BLaER1 (cell line): ENCODE data around the gene EML1.
"Not testable (repeated sequence)": the region's sequence is repeated elsewhere in the genome, so short reads cannot be mapped to it uniquely, and the experiment has no call there.

Source experiments
- H3K27ac ChIP-seq: shearing (Covaris generic); formaldehyde crosslinking; 2 replicates; pipeline ENCODE4 v1.8.1; 2022
- H3K27me3 ChIP-seq: shearing (Covaris generic); formaldehyde crosslinking; 2 replicates; pipeline ENCODE4 v1.8.1; 2022
- H3K36me3 ChIP-seq: shearing (Covaris generic); formaldehyde crosslinking; 2 replicates; pipeline ENCODE4 v1.8.1; 2022
- H3K4me1 ChIP-seq: shearing (Covaris generic); formaldehyde crosslinking; 2 replicates; pipeline ENCODE4 v1.8.1; 2022
- H3K4me2 ChIP-seq: shearing (Covaris generic); formaldehyde crosslinking; 2 replicates; pipeline ENCODE4 v1.8.1; 2022
- H3K4me3 ChIP-seq: shearing (Covaris generic); formaldehyde crosslinking; 2 replicates; pipeline ENCODE4 v1.8.1; 2022
- H3K9ac ChIP-seq: shearing (Covaris generic); formaldehyde crosslinking; 2 replicates; pipeline ENCODE4 v1.8.1; 2022
- H3K9me3 ChIP-seq: shearing (Covaris generic); formaldehyde crosslinking; 2 replicates; pipeline ENCODE4 v1.8.1; 2022
- H4K20me1 ChIP-seq: shearing (Covaris generic); formaldehyde crosslinking; 2 replicates; pipeline ENCODE4 v1.8.1; 2022
- Cebpa-rat ChIP-seq: shearing (Covaris generic); IDR thresholded peaks from 2 replicates; pipeline ENCODE4 v1.8.1; 2022

Gene EML1

DNA sequence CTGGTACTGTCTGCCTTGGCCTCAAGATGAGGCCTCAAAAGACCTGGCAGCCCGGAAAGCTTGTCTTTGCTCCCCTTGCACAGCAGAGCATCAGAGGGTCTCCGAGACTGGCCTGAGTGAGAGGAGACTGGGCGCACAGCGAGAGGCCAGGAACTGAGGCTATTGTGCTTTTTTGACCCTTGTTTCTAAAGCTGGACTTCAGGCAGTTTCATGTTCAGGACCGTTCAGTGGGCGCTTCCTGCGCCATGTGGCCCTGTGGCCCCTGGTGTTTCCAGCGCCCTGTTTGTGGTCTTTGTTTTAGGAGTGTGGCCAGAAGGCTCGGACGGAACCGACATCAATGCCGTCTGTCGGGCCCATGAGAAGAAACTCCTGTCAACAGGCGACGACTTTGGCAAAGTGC is 145.7 kb downstream of the EML1 start:
- H3K4me2 ChIP-seq: peak overlapping the region; percentile 73
- H3K4me3 ChIP-seq: no peak overlapping the region
- no peak overlapping the region for H3K27ac ChIP-seq
- H3K9me3 ChIP-seq: no peaks in the 10 kb centered on the region
- H3K9ac ChIP-seq: no peak overlapping the region
- H4K20me1 ChIP-seq: peaks cover 48% of the 10 kb centered on the region
- H3K36me3 ChIP-seq: no peaks in the 10 kb centered on the region
- no peak for TF ChIP-seq Cebpa-rat
- peaks cover 45% of the 10 kb centered on the region for H3K4me1 ChIP-seq
- peaks cover 85% of the 10 kb centered on the region for H3K27me3 ChIP-seq

DNA sequence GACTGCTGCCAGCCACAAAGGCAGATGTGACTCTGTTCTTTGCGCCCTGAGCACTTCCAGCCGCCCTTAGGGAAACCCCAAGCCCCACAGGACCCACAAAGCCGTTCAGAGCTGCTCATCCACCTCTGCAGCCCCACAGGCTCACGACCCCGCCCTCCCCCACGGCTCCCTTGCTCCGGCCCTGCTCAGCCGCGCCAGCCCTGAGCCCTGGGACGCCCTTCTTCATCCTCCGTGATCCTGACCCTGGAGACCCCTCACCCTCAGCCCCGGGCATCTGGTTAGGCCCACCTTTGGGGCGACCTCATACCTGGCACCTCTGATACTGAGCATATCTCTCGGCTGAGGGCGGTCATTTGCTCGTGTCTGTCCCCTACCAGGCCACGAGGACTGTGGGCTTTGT is 146.2 kb downstream of the EML1 start:
- Histone ChIP-seq H3K27ac (no peak overlapping the region), H3K27me3 (peaks cover 81% of the 10 kb centered on the region), H3K4me3 (no peak overlapping the region), H3K36me3 (no peaks in the 10 kb centered on the region), H3K4me1 (peaks cover 45% of the 10 kb centered on the region), H3K4me2 (peak overlapping the region; percentile 73), H4K20me1 (peaks cover 51% of the 10 kb centered on the region), H3K9ac (no peak overlapping the region), H3K9me3 (no peaks in the 10 kb centered on the region)
- TF ChIP-seq Cebpa-rat: no peak

DNA sequence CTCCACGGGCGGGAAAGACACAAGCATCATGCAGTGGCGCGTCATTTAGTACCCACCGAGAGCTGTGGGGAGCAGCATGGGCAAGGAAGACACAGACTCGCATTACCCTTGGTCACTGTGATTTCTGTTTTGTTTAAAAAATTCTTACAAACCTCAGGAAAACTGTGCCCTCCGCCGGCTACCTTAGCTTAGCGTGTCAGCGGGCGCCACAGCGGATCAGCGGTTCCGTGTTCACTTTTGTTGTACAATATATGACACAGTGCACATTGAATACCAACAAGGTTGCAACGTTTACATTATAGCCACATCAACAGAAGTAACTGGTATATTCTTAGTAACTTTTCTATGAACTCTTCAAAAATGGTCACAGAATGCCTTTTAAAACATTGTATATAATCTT is 146.9 kb downstream of the EML1 start:
- TF ChIP-seq Cebpa-rat: no peak
- H3K27me3 ChIP-seq: peaks cover 75% of the 10 kb centered on the region
- H3K4me2 ChIP-seq: no peak overlapping the region
- no peaks in the 10 kb centered on the region for H3K9me3 ChIP-seq
- H3K36me3 ChIP-seq: no peaks in the 10 kb centered on the region
- H3K9ac ChIP-seq: no peak overlapping the region
- peaks cover 45% of the 10 kb centered on the region for H3K4me1 ChIP-seq
- no peak overlapping the region for H3K4me3 ChIP-seq
- H4K20me1 ChIP-seq: peaks cover 47% of the 10 kb centered on the region
- H3K27ac ChIP-seq: no peak overlapping the region

DNA sequence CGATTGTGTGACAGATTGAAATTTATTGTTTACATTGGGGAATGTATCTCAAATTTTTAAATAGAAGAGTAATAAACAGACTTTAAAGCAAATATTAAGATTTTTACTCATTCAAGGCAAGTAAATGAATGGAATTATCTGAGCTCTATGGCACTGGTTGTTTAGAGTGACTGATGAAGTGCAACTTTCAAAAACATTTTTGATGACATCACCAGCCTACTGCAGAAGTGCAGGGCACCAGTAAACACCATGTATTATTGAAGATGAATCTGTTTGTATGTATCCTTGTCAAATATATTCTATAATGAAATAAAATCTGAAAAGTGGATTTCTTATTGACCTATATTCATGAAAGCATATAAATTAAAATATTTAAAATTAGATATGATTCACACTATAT is 148.0 kb downstream of the EML1 start:
- TF ChIP-seq Cebpa-rat: no peak
- Histone ChIP-seq H3K27me3 (peaks cover 72% of the 10 kb centered on the region), H3K9me3 (no peaks in the 10 kb centered on the region), H3K4me3 (no peak overlapping the region), H3K27ac (no peak overlapping the region), H4K20me1 (peaks cover 45% of the 10 kb centered on the region), H3K4me2 (no peak overlapping the region), H3K9ac (no peak overlapping the region), H3K36me3 (no peaks in the 10 kb centered on the region), H3K4me1 (peaks cover 51% of the 10 kb centered on the region)

DNA sequence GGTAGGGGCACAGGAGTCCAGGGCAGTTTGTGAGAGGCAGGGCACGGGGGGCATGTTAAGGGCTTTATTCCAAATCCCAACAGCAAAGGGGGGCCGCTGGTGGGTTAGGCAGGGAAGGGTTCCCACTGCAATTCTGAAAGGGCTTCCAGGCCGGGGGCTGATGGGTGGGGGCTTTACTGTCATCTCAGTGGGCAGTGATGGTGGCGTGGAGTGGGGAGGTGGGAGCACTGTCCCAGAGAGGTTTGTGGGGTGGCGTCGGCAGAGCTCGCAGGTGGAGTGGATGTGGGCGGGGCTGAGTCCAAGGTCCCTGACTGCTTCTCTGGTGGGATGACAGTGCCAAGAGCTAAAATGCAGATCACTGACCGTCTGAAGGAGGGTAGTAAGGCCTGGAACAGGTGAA is 150.4 kb downstream of the EML1 start:
- Histone ChIP-seq H3K4me3 (no peak overlapping the region), H3K9ac (no peak overlapping the region), H3K4me1 (peaks cover 39% of the 10 kb centered on the region), H3K27ac (no peak overlapping the region), H4K20me1 (peaks cover 29% of the 10 kb centered on the region), H3K4me2 (no peak overlapping the region), H3K36me3 (no peaks in the 10 kb centered on the region), H3K9me3 (no peaks in the 10 kb centered on the region), H3K27me3 (peaks cover 54% of the 10 kb centered on the region)
- no peak for TF ChIP-seq Cebpa-rat

DNA sequence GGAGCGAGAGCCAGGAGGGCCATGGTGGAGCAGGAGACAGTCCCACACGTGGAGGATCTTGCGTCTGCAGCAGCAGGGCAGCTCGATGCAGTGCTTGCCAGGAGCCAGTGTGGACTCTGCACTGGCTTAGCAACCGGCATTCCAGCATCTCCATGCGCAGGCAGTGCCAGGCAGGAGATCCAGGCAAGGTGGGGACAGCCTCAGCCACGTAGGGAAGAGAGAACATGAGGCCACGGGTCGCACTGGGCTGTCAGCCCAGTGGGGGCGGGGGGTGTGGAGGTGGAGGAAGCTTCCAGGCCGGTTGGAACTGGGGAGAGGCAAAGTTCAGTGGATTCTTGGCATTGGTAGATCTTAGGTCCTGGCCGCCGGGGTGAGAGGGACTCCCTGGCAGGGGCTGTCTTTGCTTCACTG is 151.0 kb downstream of the EML1 start:
- Histone ChIP-seq H4K20me1 (peaks cover 22% of the 10 kb centered on the region), H3K4me3 (no peak overlapping the region), H3K9ac (no peak overlapping the region), H3K27me3 (peaks cover 47% of the 10 kb centered on the region), H3K9me3 (no peaks in the 10 kb centered on the region), H3K4me1 (peaks cover 37% of the 10 kb centered on the region), H3K27ac (no peak overlapping the region), H3K36me3 (no peaks in the 10 kb centered on the region), H3K4me2 (no peak overlapping the region)
- TF ChIP-seq Cebpa-rat: no peak

DNA sequence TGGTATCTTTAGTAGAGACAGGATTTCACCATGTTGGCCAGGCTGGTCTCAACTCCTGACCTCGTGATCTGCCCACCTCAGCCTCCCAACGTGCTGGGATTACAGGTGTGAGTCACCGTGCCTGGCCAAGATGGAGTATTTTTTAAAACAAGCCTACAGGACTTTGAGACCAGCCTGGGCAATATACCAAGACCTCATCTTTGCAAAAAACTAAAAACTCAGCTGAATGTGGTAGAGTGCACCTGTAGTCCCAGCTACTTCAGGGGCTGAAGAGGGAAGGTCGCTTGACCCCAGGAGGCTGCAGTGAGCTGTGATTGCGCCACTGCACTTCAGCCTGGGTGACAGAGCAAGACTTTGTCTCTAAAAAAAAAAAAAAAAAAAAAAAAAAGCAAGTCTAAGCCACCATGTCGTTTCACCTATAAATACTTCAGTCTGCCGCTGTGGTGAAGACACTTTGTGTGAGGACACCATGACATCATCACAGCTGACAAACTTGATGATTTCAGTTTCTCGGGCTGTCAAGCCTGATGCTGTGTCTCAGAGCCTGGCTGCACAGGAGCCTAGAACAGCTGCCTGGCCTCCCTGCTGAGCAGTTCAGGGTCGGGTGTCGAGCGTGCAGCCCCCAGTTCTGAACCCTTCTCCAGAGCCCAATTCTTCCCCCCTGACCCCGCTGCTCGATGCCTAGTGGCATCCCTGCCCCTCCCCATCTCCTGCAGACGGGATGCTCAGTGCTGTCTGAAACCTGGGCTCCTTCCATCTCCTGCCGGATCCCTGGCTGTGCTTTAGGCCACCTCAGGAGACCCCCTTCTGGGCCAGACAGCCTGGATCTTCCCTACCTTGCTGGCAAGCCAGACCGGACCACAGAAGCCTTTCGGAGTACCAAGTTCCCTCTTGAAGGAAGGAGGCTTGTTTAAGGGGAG is 152.8 kb downstream of the EML1 start:
- TF ChIP-seq Cebpa-rat: no peak
- peak overlapping the region; percentile 93 for H3K4me2 ChIP-seq
- H3K9ac ChIP-seq: 0 out of 2 replicates have a peak overlapping the region, but pooled peaks have one; percentile 31
- peaks cover 30% of the 10 kb centered on the region; the same call in 1 of the 2 replicates for H3K27me3 ChIP-seq
- no peaks in the 10 kb centered on the region for H3K9me3 ChIP-seq
- H3K36me3 ChIP-seq: no peaks in the 10 kb centered on the region
- no peak overlapping the region for H3K27ac ChIP-seq
- peak overlapping the region; percentile 58 for H3K4me3 ChIP-seq
- 0 out of 2 replicates have a peak, but pooled peaks cover 13% of the 10 kb centered on the region for H4K20me1 ChIP-seq
- peaks cover 24% of the 10 kb centered on the region for H3K4me1 ChIP-seq

DNA sequence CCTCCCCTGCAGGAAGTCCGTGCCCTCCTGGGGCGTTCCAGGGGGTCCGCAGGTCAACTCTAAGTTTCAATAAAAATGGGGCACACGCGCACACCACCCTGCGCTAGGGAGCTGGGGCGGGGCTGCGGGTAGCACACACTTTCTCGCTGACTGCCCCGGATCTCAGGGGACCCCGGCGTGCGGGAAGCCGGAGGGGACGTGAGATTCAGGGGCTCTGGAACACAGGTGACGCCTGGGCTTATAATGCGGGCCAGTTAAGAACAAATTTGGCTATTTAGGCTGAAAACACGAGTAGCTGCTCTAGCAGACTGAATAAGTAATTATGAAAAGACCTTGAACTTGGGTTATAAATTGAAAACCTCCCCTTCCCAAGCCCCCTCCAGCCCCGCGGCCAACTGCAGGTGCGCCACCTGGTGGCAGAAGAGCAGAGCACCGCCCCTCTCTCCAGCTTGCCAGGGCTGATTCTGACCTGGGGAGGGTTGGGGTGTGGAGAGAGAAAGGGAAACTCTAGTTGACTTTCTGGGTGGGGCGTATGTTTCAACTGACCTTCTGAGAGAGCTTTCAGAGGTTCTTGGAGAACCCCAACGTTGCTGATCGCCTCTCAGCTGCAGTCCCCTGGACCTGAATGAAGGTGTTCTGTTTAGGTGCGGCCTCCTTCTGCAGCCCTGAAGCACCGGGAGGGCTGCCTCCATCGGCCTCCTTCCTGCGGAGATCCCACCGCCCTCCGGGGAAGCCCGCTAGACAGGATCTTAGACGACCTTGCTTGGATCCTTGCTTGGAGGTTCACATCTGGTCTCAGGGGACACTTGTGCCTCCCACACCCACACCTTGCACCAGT is 153.7 kb downstream of the EML1 start:
- H3K4me2 ChIP-seq: peak overlapping the region; percentile 93

DNA sequence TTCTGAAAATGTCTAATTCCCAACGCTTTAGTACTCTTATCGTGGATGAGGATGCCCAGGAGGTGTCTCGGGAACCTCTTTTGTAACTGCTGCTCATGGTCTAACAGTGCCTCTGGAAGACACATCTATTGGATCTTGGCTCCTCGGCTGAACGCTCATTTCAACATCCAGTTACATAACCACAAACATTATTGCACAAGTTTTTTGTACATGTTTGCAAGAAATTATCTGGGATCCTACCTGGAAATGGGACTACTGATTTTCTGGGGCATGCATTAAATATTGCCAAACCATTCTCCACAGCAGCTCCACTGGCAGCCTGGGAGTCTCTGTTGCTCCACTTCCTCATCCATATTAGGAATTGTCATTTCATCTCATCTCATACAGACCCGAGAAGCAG is 154.5 kb downstream of the EML1 start:
- Histone ChIP-seq H3K4me2 (no peak overlapping the region), H3K27ac (no peak overlapping the region), H3K27me3 (peaks cover 22% of the 10 kb centered on the region; the same call in 1 of the 2 replicates), H3K4me1 (peaks cover 31% of the 10 kb centered on the region), H3K36me3 (no peaks in the 10 kb centered on the region), H3K9ac (no peak overlapping the region), H3K4me3 (no peak overlapping the region), H3K9me3 (no peaks in the 10 kb centered on the region), H4K20me1 (0 out of 2 replicates have a peak, but pooled peaks cover 13% of the 10 kb centered on the region)
- TF ChIP-seq Cebpa-rat: no peak

More for the DNA sequence above, 153.7 kb downstream of the EML1 start:
- peaks cover 30% of the 10 kb centered on the region; the same call in 1 of the 2 replicates for H3K27me3 ChIP-seq
- no peaks in the 10 kb centered on the region for H3K36me3 ChIP-seq
- no peak overlapping the region for H3K27ac ChIP-seq
- H3K4me1 ChIP-seq: peaks cover 31% of the 10 kb centered on the region
- H3K9ac ChIP-seq: 0 out of 2 replicates have a peak overlapping the region, but pooled peaks have one; percentile 31
- 0 out of 2 replicates have a peak, but pooled peaks cover 13% of the 10 kb centered on the region for H4K20me1 ChIP-seq
- H3K4me3 ChIP-seq: peak overlapping the region; percentile 58
- H3K9me3 ChIP-seq: no peaks in the 10 kb centered on the region
- no peak for TF ChIP-seq Cebpa-rat

DNA sequence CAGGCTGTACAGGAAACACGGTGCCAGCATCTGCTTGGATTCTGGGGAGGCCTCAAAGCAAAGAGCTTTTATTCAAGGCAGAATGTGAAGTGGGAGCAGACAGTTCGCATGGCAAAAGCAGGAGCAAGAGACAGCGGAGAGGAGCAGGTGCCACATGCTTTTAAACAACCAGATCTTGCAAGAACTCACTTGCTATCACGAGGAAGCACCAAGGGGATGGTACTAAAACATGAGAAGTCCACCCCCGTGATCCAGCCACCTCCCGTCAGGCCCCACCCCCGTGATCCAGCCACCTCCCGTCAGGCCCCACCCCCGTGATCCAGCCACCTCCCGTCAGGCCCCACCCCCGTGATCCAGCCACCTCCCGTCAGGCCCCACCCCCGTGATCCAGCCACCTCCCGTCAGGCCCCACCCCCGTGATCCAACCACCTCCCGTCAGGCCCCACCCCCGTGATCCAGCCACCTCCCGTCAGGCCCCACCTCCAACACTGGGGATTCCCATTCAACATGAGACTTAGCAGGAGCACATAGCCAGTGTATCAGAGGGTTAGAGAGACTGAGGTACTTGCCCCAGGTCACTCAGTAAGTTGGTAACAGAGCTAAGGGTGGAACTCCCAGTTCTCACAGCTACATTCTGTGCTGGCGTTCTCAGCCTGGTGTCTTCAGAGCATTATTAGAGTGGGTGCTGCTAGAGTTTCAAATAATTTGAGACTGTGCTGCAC is 156.0 kb downstream of the EML1 start:
- H3K4me3 ChIP-seq, H3K27ac ChIP-seq, H3K9ac ChIP-seq, H3K27me3 ChIP-seq, H3K9me3 ChIP-seq, H3K36me3 ChIP-seq: not testable (repeated sequence)
- Histone ChIP-seq H4K20me1 (0 out of 2 replicates have a peak, but pooled peaks cover 10% of the 10 kb centered on the region), H3K4me1 (peaks cover 43% of the 10 kb centered on the region), H3K4me2 (peak overlapping the region; percentile 34)
